ENCODE measurements around the gene RGS3.

RGS3 gene

GRCh38 chr9:113525205-113525604 lies 61.7 kb downstream of the RGS3 start:
- peaks cover 4 to 21% (median 12%) of the 10 kb centered on the region in 3 donors for H3K36me3 ChIP-seq
- no peaks in the 10 kb centered on the region for H3K27me3 ChIP-seq
- H3K4me1 ChIP-seq = peaks cover 0 to 81% (median 63%) of the 10 kb centered on the region in 4 donors
- H3K27ac ChIP-seq = peak overlapping the region; percentile 79 to 83
- TF ChIP-seq CTCF (IDR thresholded peaks at IDR 0.05) = no peak
- H3K4me3 ChIP-seq = no peak overlapping the region
- no peaks in the 10 kb centered on the region for H3K9me3 ChIP-seq
- intact Hi-C loops (cut with DNase I; ENCODE audit: low total_unique reads) = no loop called here
- DNase-seq = no peak

- H3K27me3 ChIP-seq = no peaks in the 10 kb centered on the region
- H3K27ac ChIP-seq = peak overlapping the region; percentile 79 to 83
- no peak for TF ChIP-seq CTCF (IDR thresholded peaks at IDR 0.05)
- H3K36me3 ChIP-seq = peaks cover 9 to 25% (median 15%) of the 10 kb centered on the region in 3 donors
- H3K4me1 ChIP-seq = peaks cover 0 to 74% (median 57%) of the 10 kb centered on the region in 4 donors
- no peak for DNase-seq
- intact Hi-C loops (cut with DNase I; ENCODE audit: low total_unique reads) = no loop called here
- H3K4me3 ChIP-seq = no peak overlapping the region
- H3K9me3 ChIP-seq = no peaks in the 10 kb centered on the region
Observed at GRCh38 chr9:113525831-113526230, 62.3 kb downstream of the RGS3 start.

- H3K4me3 ChIP-seq = no peak overlapping the region
- peaks cover 0 to 70% (median 52%) of the 10 kb centered on the region in 4 donors for H3K4me1 ChIP-seq
- peak overlapping the region; percentile 79 to 83 for H3K27ac ChIP-seq
- no peak for TF ChIP-seq CTCF (IDR thresholded peaks at IDR 0.05)
- intact Hi-C loops (cut with DNase I; ENCODE audit: low total_unique reads) = no loop called here
- peaks cover 9 to 25% (median 15%) of the 10 kb centered on the region in 3 donors for H3K36me3 ChIP-seq
- H3K27me3 ChIP-seq = no peaks in the 10 kb centered on the region
- DNase-seq = no peak
- H3K9me3 ChIP-seq = no peaks in the 10 kb centered on the region
Observed at GRCh38 chr9:113526231-113526746, 62.8 kb downstream of the RGS3 start.

GRCh38 chr9:113526841-113527240 lies 63.3 kb downstream of the RGS3 start:
- no peaks in the 10 kb centered on the region for H3K27me3 ChIP-seq
- peak overlapping the region; percentile 79 to 83 for H3K27ac ChIP-seq
- no peaks in the 10 kb centered on the region for H3K9me3 ChIP-seq
- peaks cover 0 to 64% (median 48%) of the 10 kb centered on the region in 4 donors for H3K4me1 ChIP-seq
- DNase-seq = no peak
- no peak overlapping the region for H3K4me3 ChIP-seq
- H3K36me3 ChIP-seq = peaks cover 9 to 25% (median 15%) of the 10 kb centered on the region in 3 donors
- TF ChIP-seq CTCF (IDR thresholded peaks at IDR 0.05) = no peak
- intact Hi-C loops (cut with DNase I; ENCODE audit: low total_unique reads) = no loop called here

- Histone ChIP-seq H3K27ac (no peak overlapping the region), H3K27me3 (no peaks in the 10 kb centered on the region), H3K36me3 (peaks cover 9 to 25% (median 15%) of the 10 kb centered on the region in 3 donors), H3K4me3 (no peak overlapping the region), H3K4me1 (peaks cover 0 to 56% (median 36%) of the 10 kb centered on the region in 4 donors), H3K9me3 (no peaks in the 10 kb centered on the region)
- TF ChIP-seq CTCF (IDR thresholded peaks at IDR 0.05) = no peak
- intact Hi-C loops (cut with DNase I; ENCODE audit: low total_unique reads) = no loop called here
- no peak for DNase-seq
Observed at GRCh38 chr9:113528088-113528487, 64.6 kb downstream of the RGS3 start.

All from tibial artery (tissue), 4 donors.